Measurements from ENCODE around the gene ZFYVE21.
"Not testable (repeated sequence)": the region's sequence is repeated elsewhere in the genome, so short reads cannot be mapped to it uniquely, and the experiment has no call there.

Gene ZFYVE21

DNA sequence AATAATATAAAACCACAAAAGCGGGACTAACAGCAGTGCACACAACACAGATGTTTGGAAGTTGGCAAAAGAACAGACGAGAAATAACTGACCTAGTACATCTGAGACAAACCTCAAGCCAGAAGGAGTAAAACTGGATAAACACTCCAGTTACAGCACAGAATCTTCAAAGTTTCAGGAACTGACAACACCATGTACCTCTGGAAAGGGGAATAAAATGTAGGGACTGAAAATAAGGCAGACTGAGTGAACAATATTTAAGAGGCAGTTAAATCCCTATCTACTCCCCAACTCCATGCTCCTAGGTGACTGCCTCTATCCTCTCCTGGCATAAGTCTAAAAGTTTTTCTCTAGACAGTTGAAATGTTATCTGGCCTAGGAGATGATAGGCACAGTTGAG lies 57.9 kb downstream of the ZFYVE21 start:
- no peak for TF ChIP-seq GABPA (IDR thresholded peaks at IDR 0.05; ENCODE audit: low read depth)
- TF ChIP-seq, protein P1, sequence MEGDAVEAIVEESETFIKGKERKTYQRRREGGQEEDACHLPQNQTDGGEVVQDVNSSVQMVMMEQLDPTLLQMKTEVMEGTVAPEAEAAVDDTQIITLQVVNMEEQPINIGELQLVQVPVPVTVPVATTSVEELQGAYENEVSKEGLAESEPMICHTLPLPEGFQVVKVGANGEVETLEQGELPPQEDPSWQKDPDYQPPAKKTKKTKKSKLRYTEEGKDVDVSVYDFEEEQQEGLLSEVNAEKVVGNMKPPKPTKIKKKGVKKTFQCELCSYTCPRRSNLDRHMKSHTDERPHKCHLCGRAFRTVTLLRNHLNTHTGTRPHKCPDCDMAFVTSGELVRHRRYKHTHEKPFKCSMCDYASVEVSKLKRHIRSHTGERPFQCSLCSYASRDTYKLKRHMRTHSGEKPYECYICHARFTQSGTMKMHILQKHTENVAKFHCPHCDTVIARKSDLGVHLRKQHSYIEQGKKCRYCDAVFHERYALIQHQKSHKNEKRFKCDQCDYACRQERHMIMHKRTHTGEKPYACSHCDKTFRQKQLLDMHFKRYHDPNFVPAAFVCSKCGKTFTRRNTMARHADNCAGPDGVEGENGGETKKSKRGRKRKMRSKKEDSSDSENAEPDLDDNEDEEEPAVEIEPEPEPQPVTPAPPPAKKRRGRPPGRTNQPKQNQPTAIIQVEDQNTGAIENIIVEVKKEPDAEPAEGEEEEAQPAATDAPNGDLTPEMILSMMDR (IDR thresholded peaks at IDR 0.05; ENCODE audit: insufficient read depth, low read length) = no peak
- no peak for TF ChIP-seq SPI1 (IDR thresholded peaks at IDR 0.05; ENCODE audit: borderline replicate concordance, low read depth)
- TF ChIP-seq, protein P2, sequence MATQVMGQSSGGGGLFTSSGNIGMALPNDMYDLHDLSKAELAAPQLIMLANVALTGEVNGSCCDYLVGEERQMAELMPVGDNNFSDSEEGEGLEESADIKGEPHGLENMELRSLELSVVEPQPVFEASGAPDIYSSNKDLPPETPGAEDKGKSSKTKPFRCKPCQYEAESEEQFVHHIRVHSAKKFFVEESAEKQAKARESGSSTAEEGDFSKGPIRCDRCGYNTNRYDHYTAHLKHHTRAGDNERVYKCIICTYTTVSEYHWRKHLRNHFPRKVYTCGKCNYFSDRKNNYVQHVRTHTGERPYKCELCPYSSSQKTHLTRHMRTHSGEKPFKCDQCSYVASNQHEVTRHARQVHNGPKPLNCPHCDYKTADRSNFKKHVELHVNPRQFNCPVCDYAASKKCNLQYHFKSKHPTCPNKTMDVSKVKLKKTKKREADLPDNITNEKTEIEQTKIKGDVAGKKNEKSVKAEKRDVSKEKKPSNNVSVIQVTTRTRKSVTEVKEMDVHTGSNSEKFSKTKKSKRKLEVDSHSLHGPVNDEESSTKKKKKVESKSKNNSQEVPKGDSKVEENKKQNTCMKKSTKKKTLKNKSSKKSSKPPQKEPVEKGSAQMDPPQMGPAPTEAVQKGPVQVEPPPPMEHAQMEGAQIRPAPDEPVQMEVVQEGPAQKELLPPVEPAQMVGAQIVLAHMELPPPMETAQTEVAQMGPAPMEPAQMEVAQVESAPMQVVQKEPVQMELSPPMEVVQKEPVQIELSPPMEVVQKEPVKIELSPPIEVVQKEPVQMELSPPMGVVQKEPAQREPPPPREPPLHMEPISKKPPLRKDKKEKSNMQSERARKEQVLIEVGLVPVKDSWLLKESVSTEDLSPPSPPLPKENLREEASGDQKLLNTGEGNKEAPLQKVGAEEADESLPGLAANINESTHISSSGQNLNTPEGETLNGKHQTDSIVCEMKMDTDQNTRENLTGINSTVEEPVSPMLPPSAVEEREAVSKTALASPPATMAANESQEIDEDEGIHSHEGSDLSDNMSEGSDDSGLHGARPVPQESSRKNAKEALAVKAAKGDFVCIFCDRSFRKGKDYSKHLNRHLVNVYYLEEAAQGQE (IDR thresholded peaks at IDR 0.05; ENCODE audit: insufficient replicate concordance, low read depth) = no peak
- no peak for TF ChIP-seq POLR2AphosphoS5 (IDR thresholded peaks at IDR 0.05; ENCODE audit: low read depth)
- H3K27ac ChIP-seq (replicated peaks) = no peak overlapping the region
- no peak for DNase-seq (ENCODE audit: low read depth in 1 of 2, low spot score in 1 of 2)
- no peak overlapping the region for H3K4me3 ChIP-seq (replicated peaks; ENCODE audit: insufficient read depth, low read length)
- no peaks in the 10 kb centered on the region for H3K27me3 ChIP-seq (ENCODE audit: insufficient read depth, poor library complexity, severe bottlenecking)

DNA sequence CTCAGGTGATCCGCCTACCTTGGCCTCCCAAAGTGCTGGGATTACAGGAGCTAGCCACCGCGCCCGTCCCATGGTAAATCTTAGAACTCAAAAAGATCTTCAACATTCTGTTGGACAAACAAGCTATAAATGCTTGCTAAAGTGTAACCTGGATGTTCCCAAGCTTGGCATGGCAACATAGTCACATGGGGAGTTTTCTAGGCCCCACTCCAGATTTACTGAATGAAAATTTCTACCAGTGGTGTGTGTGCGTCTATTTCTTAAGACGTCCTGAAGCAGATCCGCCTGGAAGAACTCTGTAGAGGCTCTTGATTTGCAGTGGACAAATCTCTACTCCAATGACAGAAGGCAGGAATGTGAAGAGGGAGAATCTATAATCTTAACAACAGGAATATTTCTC lies 59.9 kb downstream of the ZFYVE21 start:
- H3K27ac ChIP-seq (replicated peaks) = no peak overlapping the region
- TF ChIP-seq GABPA (IDR thresholded peaks at IDR 0.05; ENCODE audit: low read depth) (no peak), SPI1 (IDR thresholded peaks at IDR 0.05; ENCODE audit: borderline replicate concordance, low read depth) (no peak), POLR2AphosphoS5 (IDR thresholded peaks at IDR 0.05; ENCODE audit: low read depth) (no peak)
- TF ChIP-seq, protein P1 (IDR thresholded peaks at IDR 0.05; ENCODE audit: insufficient read depth, low read length) = no peak
- TF ChIP-seq, protein P2 (IDR thresholded peaks at IDR 0.05; ENCODE audit: insufficient replicate concordance, low read depth) = no peak
- H3K4me3 ChIP-seq (replicated peaks; ENCODE audit: insufficient read depth, low read length) = no peak overlapping the region
- H3K27me3 ChIP-seq (ENCODE audit: insufficient read depth, poor library complexity, severe bottlenecking) = no peaks in the 10 kb centered on the region
- no peak for DNase-seq (ENCODE audit: low read depth in 1 of 2, low spot score in 1 of 2)

DNA sequence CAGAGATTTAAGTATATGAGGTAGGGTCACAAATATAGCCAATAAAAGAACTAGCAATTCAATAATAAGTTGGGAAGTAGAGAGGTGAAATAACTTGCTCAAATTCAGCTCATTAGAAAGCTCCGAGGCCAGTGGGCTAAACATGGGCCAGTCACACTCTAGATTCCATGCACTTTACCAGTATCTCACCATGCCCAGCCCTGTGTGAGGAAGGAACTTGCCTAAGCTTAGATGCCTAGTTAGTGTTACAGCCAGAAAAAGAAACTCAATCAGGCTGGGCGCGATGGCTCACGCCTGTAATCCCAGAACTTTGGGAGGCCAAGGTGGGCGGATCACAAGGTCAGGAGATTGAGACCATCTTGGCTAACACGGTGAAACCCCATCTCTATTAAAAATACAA lies 60.7 kb downstream of the ZFYVE21 start:
- H3K27me3 ChIP-seq (ENCODE audit: insufficient read depth, poor library complexity, severe bottlenecking); DNase-seq (ENCODE audit: low read depth in 1 of 2, low spot score in 1 of 2): not testable (repeated sequence)

DNA sequence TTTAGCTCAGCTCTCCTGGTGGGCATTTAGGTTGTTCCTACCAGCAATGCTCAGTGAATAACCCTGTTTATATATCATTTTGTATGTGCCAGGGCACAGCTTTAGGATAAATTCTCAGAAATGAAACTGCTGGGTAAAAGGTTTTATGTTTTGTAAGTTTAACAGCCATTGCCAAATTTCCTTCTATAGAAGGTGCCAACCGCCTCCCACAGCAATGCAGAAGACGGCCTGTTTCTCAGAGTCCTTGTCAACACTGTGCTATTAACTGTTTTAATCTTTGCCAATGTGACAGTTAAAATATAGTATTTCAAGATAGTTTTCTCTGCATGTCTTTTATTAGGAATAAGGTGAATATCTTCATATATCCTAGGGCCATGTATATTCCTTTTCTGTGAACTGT lies 66.8 kb downstream of the ZFYVE21 start:
- TF ChIP-seq, protein P2 (IDR thresholded peaks at IDR 0.05; ENCODE audit: insufficient replicate concordance, low read depth) = no peak
- TF ChIP-seq GABPA (IDR thresholded peaks at IDR 0.05; ENCODE audit: low read depth) = no peak
- TF ChIP-seq POLR2AphosphoS5 (IDR thresholded peaks at IDR 0.05; ENCODE audit: low read depth) = no peak
- no peak for TF ChIP-seq SPI1 (IDR thresholded peaks at IDR 0.05; ENCODE audit: borderline replicate concordance, low read depth)
- TF ChIP-seq, protein P1 (IDR thresholded peaks at IDR 0.05; ENCODE audit: insufficient read depth, low read length) = no peak
- DNase-seq (ENCODE audit: low read depth in 1 of 2, low spot score in 1 of 2) = peak in 1 of 2 experiments; percentile 23
- Histone ChIP-seq H3K27me3 (ENCODE audit: insufficient read depth, poor library complexity, severe bottlenecking) (no peaks in the 10 kb centered on the region), H3K4me3 (replicated peaks; ENCODE audit: insufficient read depth, low read length) (no peak overlapping the region), H3K27ac (replicated peaks) (peak overlapping the region; percentile 21)

More for the DNA sequence above, 60.7 kb downstream of the ZFYVE21 start:
- H3K27ac ChIP-seq (replicated peaks); H3K4me3 ChIP-seq (replicated peaks; ENCODE audit: insufficient read depth, low read length): not testable (repeated sequence)

Measured in HL-60 (cell line).